GM18520 (cell line): Measurements from ENCODE around the gene CCDC85B.

Experiments used
- ATAC-seq: cut with Tn5 transposase; IDR thresholded peaks from one replicate; pipeline ENCODE4 v1.9.1; 2021; ENCODE audit not compliant: unreplicated experiment

CCDC85B gene

GRCh38 chr11:65868076-65868667 lies 22.3 kb upstream of the CCDC85B start:
- ATAC-seq = no peak

- ATAC-seq = no peak
Measured at GRCh38 chr11:65868907-65869306, 21.6 kb upstream of the CCDC85B start.

- no peak for ATAC-seq
Measured at GRCh38 chr11:65869643-65870306, 20.7 kb upstream of the CCDC85B start.

- ATAC-seq = no peak
Measured at GRCh38 chr11:65870307-65870658, 20.2 kb upstream of the CCDC85B start.

GRCh38 chr11:65870706-65871681 lies 19.5 kb upstream of the CCDC85B start:
- no peak for ATAC-seq

GRCh38 chr11:65871811-65872548 lies 18.5 kb upstream of the CCDC85B start:
- ATAC-seq = no peak

DNA sequence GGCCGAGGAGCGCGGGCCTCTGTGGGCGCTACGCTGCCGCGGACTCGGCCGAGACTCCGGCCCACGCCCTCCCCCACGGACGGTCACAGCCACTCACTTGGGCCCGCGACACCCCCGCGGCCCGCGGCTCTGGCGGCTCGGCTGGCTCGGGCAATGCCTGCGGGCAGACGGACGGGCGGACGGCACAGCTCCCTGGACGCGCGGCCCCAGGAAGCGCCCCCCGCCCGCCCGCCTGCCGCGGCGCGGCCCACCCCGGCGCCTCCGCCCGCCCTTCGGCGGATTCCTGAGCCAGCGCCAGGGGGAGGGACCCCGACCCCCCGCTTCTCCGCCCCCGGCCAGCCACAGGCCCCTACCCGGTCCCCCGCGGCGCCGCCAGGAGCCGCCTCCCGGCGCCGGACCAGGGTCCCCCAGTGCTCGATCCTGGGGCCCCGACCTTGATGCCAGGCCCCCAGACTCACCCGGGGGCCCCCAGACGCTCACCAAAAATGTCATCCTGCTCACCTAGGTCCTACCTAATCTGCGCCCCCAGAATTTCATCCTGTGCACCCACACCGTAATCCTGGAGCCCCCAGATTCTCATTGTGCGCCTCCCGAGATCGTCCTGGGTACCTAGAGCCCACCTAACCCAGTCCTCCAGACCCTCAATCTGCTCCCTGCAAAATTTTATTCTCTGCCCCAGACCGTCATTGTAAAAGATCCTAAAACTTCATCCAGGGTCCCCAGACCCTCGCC lies 17.7 kb upstream of the CCDC85B start, which contains the start of gene EFEMP2:
EFEMP2 (minus strand) TSS at position 215 of the 732 bp plus-strand sequence. CDS start 446 bp downstream, outside the sequence.
- ATAC-seq = no peak

DNA sequence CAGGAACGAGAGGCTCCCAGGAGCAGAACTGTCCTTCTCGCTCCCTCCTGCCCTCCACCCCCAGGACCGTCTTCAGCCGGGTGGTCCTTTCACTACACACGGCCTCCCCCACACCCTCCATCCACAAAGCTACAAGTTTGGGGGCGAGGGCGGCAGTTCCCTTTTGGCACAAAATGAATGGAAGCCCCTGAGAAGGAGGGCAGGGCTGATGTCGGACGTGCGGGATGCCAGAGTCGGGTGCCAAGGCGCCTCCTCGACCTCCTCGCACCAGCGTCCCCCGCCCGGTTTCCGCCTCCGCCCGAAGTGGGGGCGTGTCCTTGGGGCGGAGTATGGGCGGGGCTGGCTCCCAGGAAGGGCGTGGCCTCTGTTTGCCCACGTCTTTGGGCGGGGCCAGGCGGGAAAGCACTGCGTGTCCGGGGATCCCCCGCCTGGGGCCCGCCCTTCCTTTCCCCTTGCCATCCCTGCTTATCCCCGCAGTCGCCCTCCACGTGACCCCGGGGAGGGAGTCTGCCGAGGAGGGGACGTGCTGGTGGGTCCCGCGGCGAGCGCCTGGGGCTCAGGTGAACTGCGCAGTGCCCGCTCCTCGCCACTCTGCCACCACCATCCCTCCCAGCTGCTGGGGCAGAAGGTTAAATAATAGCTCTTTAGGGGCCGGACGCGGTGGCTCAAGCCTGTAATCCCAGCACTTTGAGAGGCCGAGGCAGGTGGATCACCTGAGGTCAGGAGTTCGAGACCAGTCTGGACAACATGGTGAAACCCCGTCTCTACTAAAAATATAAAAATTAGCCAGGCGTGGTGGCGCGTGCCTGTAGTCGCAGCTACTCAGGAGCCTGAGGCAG lies 16.9 kb upstream of the CCDC85B start:
- peak; percentile 83 for ATAC-seq

GRCh38 chr11:65879617-65880016 lies 10.9 kb upstream of the CCDC85B start, which contains the start of gene CTSW:
Gene CTSW, plus strand, starts transcription at chr11:65879837. Its CDS starts 18 bp downstream, at chr11:65879855.
- no peak for ATAC-seq

DNA sequence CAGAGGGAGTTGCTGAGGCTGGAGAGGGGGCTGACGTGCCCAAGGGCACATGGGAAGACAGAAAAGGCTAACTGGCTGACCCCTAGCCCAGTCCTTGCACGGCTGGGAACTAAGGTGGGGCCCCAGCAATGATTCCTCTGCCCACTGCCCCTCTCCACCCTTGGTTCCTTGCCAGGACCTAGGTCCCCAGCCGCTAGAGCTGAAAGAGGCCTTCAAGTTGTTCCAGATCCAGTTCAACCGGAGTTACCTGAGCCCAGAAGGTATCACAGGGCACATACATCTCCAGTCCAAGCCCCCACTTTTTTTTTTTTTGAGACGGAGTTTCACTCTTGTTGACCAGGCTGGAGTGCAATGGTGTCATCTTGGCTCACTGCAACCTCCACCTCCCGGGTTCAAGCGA lies 10.4 kb upstream of the CCDC85B start:
- ATAC-seq = no peak

GRCh38 chr11:65880844-65881421 lies 9.5 kb upstream of the CCDC85B start:
- ATAC-seq = no peak

DNA sequence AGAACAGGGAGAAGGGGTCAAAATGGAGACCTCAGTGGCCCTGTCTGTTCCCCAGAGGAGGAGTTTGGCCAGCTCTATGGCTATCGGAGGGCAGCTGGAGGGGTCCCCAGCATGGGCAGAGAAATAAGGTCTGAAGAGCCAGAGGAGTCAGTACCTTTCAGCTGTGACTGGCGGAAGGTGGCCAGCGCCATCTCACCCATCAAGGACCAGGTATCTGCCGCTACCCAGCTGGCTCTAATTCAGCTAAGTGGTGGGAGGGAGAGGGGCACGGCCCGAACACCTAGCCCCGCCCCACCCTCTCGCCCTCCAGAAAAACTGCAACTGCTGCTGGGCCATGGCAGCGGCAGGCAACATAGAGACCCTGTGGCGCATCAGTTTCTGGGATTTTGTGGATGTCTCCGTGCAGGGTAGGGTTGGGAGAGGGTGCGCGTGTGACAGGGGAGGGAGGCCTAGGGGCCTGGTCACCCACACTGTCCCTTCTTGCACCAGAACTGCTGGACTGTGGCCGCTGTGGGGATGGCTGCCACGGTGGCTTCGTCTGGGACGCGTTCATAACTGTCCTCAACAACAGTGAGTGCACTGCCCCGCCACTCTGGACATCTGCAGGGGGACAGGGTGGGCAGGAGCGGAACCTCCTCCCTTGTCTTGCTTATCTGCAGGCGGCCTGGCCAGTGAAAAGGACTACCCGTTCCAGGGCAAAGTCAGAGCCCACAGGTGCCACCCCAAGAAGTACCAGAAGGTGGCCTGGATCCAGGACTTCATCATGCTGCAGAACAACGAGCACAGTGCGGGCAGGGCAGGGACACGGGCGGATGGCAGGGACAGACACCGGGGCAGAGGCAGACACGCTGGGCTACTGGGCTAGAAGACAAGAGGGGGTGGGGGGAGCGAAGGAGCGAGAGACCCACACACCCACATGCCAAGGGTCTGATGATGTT lies 8.1 kb upstream of the CCDC85B start:
- no peak for ATAC-seq

DNA sequence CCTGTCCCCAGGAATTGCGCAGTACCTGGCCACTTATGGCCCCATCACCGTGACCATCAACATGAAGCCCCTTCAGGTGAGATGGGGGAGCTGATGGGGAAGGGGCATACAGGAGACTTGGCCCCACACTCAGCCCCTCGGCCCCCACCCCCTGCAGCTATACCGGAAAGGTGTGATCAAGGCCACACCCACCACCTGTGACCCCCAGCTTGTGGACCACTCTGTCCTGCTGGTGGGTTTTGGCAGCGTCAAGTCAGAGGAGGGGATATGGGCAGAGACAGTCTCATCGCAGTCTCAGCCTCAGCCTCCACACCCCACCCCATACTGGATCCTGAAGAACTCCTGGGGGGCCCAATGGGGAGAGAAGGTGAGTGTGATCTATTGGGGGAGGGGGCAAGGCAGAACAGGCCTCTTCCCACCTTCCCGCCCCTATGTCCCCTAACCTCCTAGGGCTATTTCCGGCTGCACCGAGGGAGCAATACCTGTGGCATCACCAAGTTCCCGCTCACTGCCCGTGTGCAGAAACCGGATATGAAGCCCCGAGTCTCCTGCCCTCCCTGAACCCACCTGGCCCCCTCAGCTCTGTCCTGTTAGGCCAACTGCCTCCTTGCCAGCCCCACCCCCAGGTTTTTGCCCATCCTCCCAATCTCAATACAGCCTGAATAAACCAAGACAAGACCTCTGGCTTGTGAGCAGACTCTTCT lies 7.3 kb upstream of the CCDC85B start:
- ATAC-seq = no peak

DNA sequence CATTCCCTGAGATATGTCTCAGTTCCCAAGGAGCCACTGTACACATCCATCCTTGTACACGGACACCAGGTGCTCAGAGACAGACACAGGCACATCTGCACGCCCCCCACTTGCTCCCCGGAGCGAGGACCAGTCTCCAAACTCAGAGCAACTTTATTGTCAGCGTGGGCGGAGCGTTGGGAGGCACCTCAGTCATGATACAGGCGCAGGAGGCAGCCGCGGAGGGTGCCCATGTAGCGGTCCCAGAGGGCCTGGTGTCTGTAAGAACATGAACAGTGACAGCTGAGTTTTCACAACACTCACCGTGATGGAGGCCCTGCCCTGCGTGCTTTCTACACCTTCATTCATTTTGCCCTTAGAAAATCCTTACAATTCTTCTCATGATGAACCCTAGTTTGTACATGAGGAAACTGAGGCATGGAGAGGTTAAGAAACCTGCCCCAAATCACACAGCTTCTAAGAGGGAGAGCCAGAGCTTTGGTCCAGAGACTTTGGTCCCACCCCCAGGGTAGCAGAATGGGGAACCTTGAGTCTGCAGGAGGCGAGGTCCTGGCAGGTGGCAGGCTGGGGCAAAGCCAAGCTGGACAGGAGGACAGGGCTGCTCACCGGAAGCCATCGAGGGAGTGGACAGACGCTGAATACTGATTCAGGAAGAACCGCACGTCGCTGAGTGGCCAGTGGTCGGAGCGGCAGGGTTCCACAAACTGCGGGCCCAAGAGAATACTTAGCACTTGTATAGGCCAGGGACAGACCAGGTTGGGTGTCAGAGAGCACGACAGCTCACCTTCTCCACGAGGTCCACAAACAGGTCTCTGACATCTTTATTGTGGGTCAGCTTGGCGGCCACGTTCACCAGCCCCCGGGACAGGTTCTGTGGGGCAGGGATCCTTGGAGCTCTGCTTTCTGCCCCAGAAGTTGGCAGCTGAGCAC lies 6.4 kb upstream of the CCDC85B start:
- ATAC-seq = no peak

DNA sequence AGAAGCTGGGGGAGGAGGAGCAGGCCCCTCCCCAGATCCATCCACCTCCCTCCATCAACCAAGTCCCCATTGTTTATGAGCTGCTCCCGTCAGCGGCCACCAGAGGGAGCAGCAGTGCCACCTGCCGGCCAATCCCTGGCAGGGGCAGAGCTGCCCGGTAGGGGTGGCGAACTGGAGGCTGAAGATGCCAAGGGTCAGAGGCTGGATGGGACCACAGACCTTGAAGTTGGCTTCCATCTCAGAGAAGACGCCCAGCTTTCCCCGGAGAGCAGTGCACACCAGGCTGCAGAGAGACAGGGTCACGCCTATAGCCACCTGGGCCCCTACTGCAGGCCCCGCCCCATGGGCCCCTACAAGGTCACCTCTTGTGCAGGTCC lies 5.8 kb upstream of the CCDC85B start:
- ATAC-seq = no peak

DNA sequence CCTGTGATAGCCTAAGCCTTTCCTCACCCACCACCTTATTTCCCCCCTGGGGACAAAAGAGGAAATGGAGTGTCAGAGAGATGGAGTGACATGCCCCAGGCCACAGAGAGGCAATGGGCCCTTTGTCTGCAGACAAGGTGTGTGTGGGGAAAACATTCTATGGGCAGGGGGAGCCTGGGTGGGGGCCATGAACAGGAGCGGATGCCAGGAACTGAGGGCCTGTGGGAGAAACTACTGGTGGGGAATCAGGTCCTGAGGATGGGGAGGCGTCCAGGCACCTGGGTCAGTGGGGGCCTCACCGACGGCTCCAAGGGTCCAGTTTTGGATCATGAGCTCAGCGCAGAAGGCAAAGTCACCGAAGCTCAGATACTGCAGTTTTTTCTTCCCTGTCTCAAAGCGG lies 5.2 kb upstream of the CCDC85B start:
- ATAC-seq = no peak
